Skeletal muscle cell (primary cell): Measurements from ENCODE around the gene WNT3A.

Source experiments
- DNase-seq: peaks from one replicate; pipeline ENCODE4 v3.0.0-alpha.2; 2010; ENCODE audit warnings: low read depth
- H3K4me3 ChIP-seq: 2 replicates; pipeline ENCODE4 v1.5.1; 2011; ENCODE audit warnings: low read depth, mild to moderate bottlenecking, control low read depth, low read length, moderate library complexity

The WNT3A gene

GRCh38 chr1:228093050-228093906 lies 86.5 kb downstream of the WNT3A start:
- DNase-seq: no peak
- no peak overlapping the region for H3K4me3 ChIP-seq

DNA sequence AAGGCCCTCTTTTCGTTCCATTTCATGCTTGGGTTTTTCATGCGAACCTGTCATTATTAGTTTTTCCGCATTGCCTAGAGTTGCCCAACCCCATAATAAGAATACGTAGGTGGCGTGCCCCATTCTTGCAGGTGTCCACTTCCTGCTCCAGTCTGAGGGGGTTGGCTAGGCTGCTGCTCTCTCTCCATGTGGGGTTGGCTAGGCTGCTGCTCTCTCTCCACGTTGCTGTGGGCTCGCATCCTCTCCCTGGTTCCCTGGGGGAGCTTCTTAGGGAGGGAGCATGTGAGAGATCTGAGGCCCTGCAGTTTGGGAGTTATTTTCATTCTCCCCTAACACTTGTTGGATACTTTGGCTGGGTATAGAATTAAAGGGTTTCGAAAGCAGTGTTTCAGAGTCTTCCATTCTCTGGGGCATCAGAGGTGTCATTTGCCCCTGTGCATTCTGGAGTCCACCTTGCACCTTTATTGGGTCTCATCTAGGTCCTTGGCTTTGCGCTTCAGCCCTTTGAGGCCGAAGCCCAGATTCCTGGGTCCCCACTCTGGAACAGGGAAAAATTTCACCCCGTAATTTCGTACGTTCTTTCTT lies 87.7 kb downstream of the WNT3A start:
- H3K4me3 ChIP-seq: no peak overlapping the region
- no peak for DNase-seq

DNA sequence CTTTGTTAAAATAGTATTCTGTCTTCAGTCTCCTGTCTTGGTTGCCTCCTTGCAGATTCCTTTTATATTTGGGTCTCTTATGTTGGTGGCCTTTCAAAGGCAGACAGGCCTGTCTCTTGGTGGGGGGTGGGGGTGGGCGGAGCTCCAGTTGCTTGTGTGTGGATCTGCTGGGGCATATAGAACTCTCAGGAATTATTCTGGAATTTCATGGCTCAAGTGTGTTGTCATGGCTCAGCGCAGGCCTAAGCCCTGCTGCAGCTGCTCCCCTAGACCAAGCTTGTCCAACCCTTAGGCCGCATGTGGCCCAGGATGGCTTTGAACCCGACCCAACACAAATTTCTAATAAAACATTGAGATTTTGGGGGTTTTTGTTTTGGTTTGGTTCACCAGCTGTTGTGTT lies 88.4 kb downstream of the WNT3A start:
- DNase-seq: no peak
- no peak overlapping the region for H3K4me3 ChIP-seq

DNA sequence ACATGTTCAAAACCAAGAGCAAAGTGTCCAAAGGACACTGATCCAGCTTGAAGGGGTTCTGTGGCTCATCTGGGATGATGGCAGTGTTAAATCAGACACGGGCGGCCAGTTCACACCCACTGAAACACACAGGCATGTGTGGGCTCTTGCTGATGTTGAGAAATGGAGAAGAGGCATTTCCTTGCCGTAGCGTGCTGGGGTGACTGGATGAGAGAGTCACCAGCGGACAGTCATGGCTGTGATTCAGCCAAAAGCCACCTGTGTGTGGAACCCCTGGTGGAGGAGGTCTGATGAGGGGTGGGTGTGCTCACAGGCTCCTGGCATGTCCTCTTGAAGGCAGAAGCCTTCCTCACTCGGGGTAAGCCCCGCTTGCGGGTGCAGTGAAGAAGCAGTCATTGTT lies 89.1 kb downstream of the WNT3A start:
- no peak overlapping the region for H3K4me3 ChIP-seq
- DNase-seq: no peak

DNA sequence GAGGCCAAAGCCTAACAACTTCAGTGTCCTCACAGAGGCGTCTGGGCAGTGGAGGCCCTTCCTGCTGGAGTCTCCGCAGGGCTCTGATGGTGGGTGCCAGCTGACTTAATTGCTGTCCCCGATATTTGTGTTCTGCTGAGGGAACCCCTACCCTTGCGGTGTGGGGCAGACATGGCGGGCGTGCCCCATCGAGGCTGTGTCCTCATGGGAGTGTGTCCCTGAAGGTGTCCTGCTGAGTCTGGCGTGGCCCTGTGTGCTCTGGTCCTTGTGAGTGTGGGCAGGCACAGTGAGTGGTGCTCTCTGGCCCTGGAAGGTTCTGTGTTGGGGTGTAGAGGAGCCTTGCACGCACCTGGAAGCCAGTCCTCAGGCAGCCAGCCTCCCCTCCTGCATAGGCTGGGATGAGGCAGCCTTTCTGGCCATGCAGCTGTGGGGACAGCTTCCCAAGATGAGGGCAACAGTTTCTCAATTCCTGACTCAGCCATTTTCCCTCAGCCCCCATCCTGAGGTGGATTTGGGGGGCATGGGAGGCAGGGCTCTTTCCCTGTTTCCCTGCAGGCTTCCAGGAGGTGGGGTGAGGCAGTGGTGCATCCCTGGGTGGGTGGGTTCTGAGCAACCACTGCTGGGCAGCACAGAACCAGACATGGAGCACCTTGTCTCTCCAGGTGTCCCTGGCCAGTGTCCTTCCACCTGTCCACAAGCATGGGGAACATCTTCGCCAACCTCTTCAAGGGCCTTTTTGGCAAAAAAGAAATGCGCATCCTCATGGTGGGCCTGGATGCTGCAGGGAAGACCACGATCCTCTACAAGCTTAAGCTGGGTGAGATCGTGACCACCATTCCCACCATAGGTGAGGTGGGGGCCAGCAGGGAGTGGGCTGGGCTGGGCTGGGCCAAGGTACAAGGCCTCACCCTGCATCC lies 89.9 kb downstream of the WNT3A start:
- H3K4me3 ChIP-seq: no peak overlapping the region
- no peak for DNase-seq

DNA sequence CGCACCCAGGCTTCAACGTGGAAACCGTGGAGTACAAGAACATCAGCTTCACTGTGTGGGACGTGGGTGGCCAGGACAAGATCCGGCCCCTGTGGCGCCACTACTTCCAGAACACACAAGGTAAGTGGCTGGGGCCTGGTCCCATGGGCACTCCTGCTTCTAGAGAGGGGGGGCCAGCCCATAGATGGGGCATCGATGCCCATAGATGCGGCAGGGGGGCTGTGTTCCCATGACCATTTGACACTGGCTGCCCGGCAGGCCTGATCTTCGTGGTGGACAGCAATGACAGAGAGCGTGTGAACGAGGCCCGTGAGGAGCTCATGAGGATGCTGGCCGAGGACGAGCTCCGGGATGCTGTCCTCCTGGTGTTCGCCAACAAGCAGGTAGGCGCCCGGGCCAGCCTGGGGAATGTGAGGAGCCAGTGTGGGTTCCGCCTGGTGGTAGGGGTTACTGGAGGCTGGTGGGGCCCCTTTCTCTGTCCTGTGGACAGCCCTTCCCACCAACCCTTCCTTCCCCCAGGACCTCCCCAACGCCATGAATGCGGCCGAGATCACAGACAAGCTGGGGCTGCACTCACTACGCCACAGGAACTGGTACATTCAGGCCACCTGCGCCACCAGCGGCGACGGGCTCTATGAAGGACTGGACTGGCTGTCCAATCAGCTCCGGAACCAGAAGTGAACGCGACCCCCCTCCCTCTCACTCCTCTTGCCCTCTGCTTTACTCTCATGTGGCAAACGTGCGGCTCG lies 90.7 kb downstream of the WNT3A start:
- no peak overlapping the region for H3K4me3 ChIP-seq
- no peak for DNase-seq

DNA sequence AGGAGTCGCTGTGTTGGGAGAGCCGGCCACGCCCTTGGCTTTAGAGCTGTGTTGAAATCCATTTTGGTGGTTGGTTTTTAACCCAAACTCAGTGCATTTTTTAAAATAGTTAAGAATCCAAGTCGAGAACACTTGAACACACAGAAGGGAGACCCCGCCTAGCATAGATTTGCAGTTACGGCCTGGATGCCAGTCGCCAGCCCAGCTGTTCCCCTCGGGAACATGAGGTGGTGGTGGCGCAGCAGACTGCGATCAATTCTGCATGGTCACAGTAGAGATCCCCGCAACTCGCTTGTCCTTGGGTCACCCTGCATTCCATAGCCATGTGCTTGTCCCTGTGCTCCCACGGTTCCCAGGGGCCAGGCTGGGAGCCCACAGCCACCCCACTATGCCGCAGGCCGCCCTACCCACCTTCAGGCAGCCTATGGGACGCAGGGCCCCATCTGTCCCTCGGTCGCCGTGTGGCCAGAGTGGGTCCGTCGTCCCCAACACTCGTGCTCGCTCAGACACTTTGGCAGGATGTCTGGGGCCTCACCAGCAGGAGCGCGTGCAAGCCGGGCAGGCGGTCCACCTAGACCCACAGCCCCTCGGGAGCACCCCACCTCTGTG lies 91.6 kb downstream of the WNT3A start:
- no peak for DNase-seq
- H3K4me3 ChIP-seq: no peak overlapping the region

- DNase-seq: no peak
- no peak overlapping the region for H3K4me3 ChIP-seq
These were observed 92.5 kb downstream of the WNT3A start for GRCh38 chr1:228099331-228099732.

DNA sequence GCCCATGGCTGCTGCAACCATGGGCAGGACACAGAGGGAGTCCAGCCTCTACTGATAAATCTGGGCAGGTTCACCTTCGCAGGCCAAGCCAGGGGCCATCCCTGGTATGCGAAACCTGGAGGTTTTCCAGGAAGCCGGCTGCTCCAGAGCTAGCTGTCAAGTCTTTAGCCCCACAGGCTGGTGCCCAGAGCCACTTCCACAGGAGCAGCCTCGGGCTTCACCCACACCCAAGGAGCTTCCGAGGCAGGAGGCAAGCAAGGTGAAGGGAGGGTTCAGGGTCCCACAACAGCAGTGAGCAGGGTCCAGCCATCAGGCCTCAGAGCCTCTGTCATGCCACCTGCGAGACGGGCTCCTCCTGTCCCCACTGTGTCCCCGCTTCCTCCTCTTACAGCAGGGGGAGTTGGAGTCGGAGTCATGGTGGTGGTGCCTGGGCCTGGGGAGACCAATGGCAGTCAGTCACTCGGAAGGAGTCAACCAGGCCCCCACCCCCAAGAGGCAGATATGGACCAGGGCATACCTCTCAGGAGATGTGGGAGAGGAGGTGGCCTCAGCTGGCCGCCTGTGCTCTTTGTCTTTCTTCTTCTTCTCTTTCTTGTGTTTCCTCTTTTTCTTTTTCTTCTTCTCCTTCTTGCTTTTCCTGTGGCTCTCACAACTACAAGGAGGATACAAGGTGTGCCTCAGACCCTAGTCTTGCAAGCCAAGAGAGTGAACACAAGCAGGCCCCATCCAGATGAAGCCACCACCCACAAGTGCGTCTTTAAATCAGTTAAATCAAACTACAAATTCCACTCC lies 94.2 kb downstream of the WNT3A start:
- no peak overlapping the region for H3K4me3 ChIP-seq
- no peak for DNase-seq

DNA sequence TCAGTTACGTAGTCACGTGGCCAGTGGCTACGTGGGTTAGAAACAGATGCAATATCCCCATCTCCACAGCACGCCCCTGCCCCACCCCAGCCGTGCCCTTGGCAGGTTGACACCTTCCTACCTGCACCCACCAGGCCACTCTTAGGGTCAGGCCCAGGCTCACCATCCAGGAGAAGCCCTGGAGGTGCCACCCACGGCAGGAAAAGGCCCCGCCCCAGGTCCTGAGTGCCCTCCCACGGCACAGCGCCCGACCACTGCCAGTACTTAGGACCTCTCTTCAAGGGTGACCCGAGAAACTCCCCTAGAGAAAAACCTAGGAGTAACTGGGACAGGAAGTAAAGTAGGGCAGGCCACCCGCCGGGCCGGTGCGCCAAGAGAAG lies 94.8 kb downstream of the WNT3A start:
- no peak for DNase-seq
- H3K4me3 ChIP-seq: peak overlapping the region; percentile 81

GRCh38 chr1:228101994-228102790 lies 95.4 kb downstream of the WNT3A start:
- DNase-seq: no peak
- H3K4me3 ChIP-seq: peak overlapping the region; percentile 81

GRCh38 chr1:228102791-228103620 lies 96.2 kb downstream of the WNT3A start, which contains the start of gene C1orf35:
Gene C1orf35 (minus strand): TSS chr1:228103325. CDS start chr1:228103227, 98 bp downstream.
- peak; percentile 56 for DNase-seq
- peak within 1 kb of the TSS; percentile 81 for H3K4me3 ChIP-seq

DNA sequence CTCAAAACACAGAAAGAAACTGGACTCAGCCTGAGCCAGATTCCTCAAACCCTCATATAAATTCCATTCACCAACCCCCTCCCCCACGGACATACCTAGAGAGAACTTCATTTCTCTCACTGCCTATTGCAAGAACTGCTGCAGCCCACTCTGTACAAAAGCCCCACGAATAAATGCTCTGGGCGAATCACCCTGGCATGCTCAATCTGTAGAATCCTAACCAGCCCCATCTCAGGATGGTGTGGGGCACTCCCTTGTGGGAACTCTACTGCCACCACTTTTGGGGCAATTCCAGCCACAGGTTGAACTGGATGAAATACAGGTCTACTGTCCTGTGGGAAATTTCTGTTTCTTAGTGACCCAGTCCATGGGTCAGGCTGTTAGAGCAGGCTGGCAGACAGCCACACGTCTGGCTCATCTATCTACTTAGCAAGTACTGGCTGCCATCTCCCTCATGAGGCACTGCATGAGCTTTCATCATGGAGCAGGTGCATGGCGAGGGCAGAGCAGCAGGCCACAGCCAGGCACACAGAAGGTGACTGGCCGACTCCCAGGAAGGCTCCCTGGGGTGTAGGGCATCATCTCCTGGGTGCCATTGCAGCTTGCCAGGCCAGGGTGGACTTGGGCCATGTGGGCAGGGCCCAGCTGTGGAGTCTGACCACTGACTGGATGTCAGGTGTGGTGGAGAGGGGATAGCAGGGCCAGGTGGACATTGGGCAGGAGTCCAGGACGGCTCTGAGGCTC lies 97.9 kb downstream of the WNT3A start:
- H3K4me3 ChIP-seq: no peak overlapping the region
- DNase-seq: no peak

- DNase-seq: no peak
- no peak overlapping the region for H3K4me3 ChIP-seq
These were observed 98.6 kb downstream of the WNT3A start for GRCh38 chr1:228105270-228105995.

GRCh38 chr1:228105996-228106799 lies 99.4 kb downstream of the WNT3A start:
- DNase-seq: no peak
- H3K4me3 ChIP-seq: no peak overlapping the region
